HCT116 (cell line): ENCODE measurements around the gene IL6R. TPM values are rescaled to one million over a fixed set of nuclear protein-coding genes. Genes with fewer than 3 reads are reported as not detected.

Experiments used
- ATAC-seq: fragments of 200-7000 bp; cut with Tn5 transposase; 2 replicates; pipeline ENCODE4 v1.9.1; 2020; ENCODE audit warnings: mild to moderate bottlenecking, moderate library complexity
- BruUV-seq: library from RNA; stranded (reverse); fragments of 400-500 nt; replicated peaks from 2 replicates; lab custom pipeline; 2021; lab: Mats Ljungman, UMichigan
- CTCF ChIA-PET: fragments of 300-600 bp; sonication (Branson Sonifier 250); formaldehyde crosslinking; loops from one replicate; lab custom pipeline; 2021; ENCODE audit warnings: antibody characterized with exemption; lab: Charles Lee
- POLR2A ChIA-PET: fragments of 300-600, 350-600 bp; sonication (Branson Sonifier 250); formaldehyde crosslinking; loops from one replicate; lab custom pipeline; 2021; ENCODE audit warnings: antibody characterized with exemption; lab: Charles Lee
- RAD21 ChIA-PET, 2 experiments: fragments of 300-600 bp; sonication (Branson Sonifier 250); formaldehyde crosslinking; loops; one replicate each; lab custom pipeline; 2023; ENCODE audit warnings: low total read pairs in 2 of 2; ENCODE audit not compliant: uncharacterized antibody in 2 of 2, unreplicated experiment in 2 of 2, low non-redundant PET in 1 of 2; lab: Charles Lee
- DNase-seq: peaks from one replicate; pipeline ENCODE4 v3.0.0-alpha.2; 2010; ENCODE audit warnings: low read depth, low spot score
- H2AFZ ChIP-seq: fragments of 200-600 bp; shearing (Covaris generic), sonication (generic); 2 replicates; pipeline ENCODE4 v1.6.1; 2017; ENCODE audit warnings: low read depth, mixed run types, mixed read lengths, antibody characterized with exemption, low read length; ENCODE audit not compliant: poor library complexity, severe bottlenecking
- H3K27ac ChIP-seq: 2 replicates; pipeline ENCODE4 v1.5.1; 2012; ENCODE audit warnings: low read depth, low read length
- H3K27me3 ChIP-seq: fragments of 200-600 bp; sonication (generic); 2 replicates; pipeline ENCODE4 v1.6.1; 2016; ENCODE audit warnings: mixed run types, low read length, mixed read lengths; ENCODE audit not compliant: insufficient read depth
- H3K36me3 ChIP-seq, 2 experiments: fragments of 200-500 bp in 1 of 2; fragments of 200-600 bp in 1 of 2; sonication (Bioruptor generic) in 1 of 2; sonication (generic) in 1 of 2; 2 replicates each; pipeline versions ENCODE4 v1.5.1 to v1.6.1; 2014 to 2016; ENCODE audit warnings: low read length in 2 of 2, inconsistent platforms in 1 of 2, mixed read lengths in 1 of 2, mixed run types in 1 of 2; ENCODE audit not compliant: insufficient read depth in 2 of 2, control insufficient read depth in 1 of 2
- H3K4me1 ChIP-seq, 2 experiments: fragments of 200-600 bp in 1 of 2; sonication (generic) in 1 of 2; 2 replicates each; pipeline versions ENCODE4 v1.5.1 to v1.6.1; 2012 to 2017; ENCODE audit warnings: low read length in 2 of 2, inconsistent platforms in 1 of 2, mild to moderate bottlenecking in 1 of 2, mixed read lengths in 1 of 2, mixed run types in 1 of 2, moderate library complexity in 1 of 2; ENCODE audit not compliant: insufficient read depth in 2 of 2, control insufficient read depth in 1 of 2
- H3K4me2 ChIP-seq: fragments of 200-600 bp; sonication (generic); 2 replicates; pipeline ENCODE4 v1.6.1; 2017; ENCODE audit warnings: mixed run types, low read length, mixed read lengths
- H3K4me3 ChIP-seq, 2 experiments: fragments of 200-600 bp in 1 of 2; sonication (generic) in 1 of 2; replicated peaks in 1 of 2; 2 replicates each; pipeline ENCODE4 v1.5.1; 2011 to 2016; ENCODE audit warnings: low read length in 2 of 2, control low read depth in 1 of 2, low read depth in 1 of 2, mild to moderate bottlenecking in 1 of 2, mixed read lengths in 1 of 2, mixed run types in 1 of 2
- H3K79me2 ChIP-seq: fragments of 200-600 bp; sonication (generic); 2 replicates; pipeline ENCODE4 v1.6.1; 2017; ENCODE audit warnings: mild to moderate bottlenecking, mixed run types, low read length, moderate library complexity, mixed read lengths; ENCODE audit not compliant: insufficient read depth
- H3K9ac ChIP-seq: fragments of 200-600 bp; sonication (generic); 2 replicates; pipeline ENCODE4 v1.6.1; 2016; ENCODE audit warnings: low read length, mixed read lengths
- H3K9me2 ChIP-seq: fragments of 200-600 bp; sonication (generic), shearing (Covaris generic); 2 replicates; pipeline ENCODE4 v1.6.1; 2017; ENCODE audit warnings: mixed run types, mild to moderate bottlenecking, moderate library complexity; ENCODE audit not compliant: insufficient read depth
- H3K9me3 ChIP-seq, 2 experiments: fragments of 200-500 bp in 1 of 2; fragments of 200-600 bp in 1 of 2; sonication (Bioruptor generic) in 1 of 2; sonication (generic) in 1 of 2; 2 replicates each; pipeline ENCODE4 v1.6.1; 2014 to 2017; ENCODE audit warnings: low read length in 2 of 2, mixed read lengths in 2 of 2, inconsistent platforms in 1 of 2, low read depth in 1 of 2, mild to moderate bottlenecking in 1 of 2, mixed run types in 1 of 2, moderate library complexity in 1 of 2; ENCODE audit not compliant: control insufficient read depth in 1 of 2, insufficient read depth in 1 of 2
- H4K20me1 ChIP-seq: fragments of 200-600 bp; sonication (generic), shearing (Covaris generic); 2 replicates; pipeline ENCODE4 v1.6.1; 2017; ENCODE audit warnings: mixed run types, mild to moderate bottlenecking, moderate library complexity; ENCODE audit not compliant: insufficient read depth
- ATF3 ChIP-seq: IDR thresholded peaks from 2 replicates; pipeline ENCODE4 v1.6.1; 2012
- CBX3 ChIP-seq: IDR thresholded peaks from 2 replicates; pipeline ENCODE4 v1.6.1; 2012; ENCODE audit warnings: low read depth
- CEBPB ChIP-seq: IDR thresholded peaks from 2 replicates; pipeline ENCODE4 v1.6.1; 2012; ENCODE audit warnings: low read depth
- CTCF ChIP-seq, 3 experiments: fragments of 200-600 bp in 1 of 3; sonication (generic) in 1 of 3; IDR thresholded peaks in 2 of 3; conservative IDR thresholded peaks in 1 of 3; 2 replicates each; pipeline ENCODE4 v1.5.1; 2012 to 2017; ENCODE audit warnings: low read depth in 2 of 3, low read length in 2 of 3, antibody characterized with exemption in 1 of 3, borderline replicate concordance in 1 of 3, control low read depth in 1 of 3, mild to moderate bottlenecking in 1 of 3, mixed read lengths in 1 of 3, mixed run types in 1 of 3, moderate library complexity in 1 of 3; ENCODE audit not compliant: insufficient read depth in 1 of 3
- ELF1 ChIP-seq: IDR thresholded peaks from 2 replicates; pipeline ENCODE4 v1.6.1; 2012; ENCODE audit warnings: low read depth, borderline replicate concordance
- EZH2 ChIP-seq: fragments of 200-600 bp; sonication (generic); IDR thresholded peaks from 2 replicates; pipeline ENCODE4 v1.6.1; 2017; ENCODE audit warnings: antibody characterized with exemption, mixed run types
- EZH2phosphoT487 ChIP-seq: fragments of 200-600 bp; IDR thresholded peaks from 2 replicates; pipeline ENCODE4 v1.6.1; 2018; ENCODE audit warnings: antibody characterized with exemption, borderline replicate concordance
- JUND ChIP-seq: IDR thresholded peaks from 2 replicates; pipeline ENCODE4 v1.6.1; 2012
- MAX ChIP-seq: IDR thresholded peaks from 2 replicates; pipeline ENCODE4 v1.6.1; 2012
- POLR2AphosphoS5 ChIP-seq: IDR thresholded peaks from 2 replicates; pipeline ENCODE4 v1.6.1; 2011; ENCODE audit warnings: mild to moderate bottlenecking, low read depth, low read length, moderate library complexity
- RAD21 ChIP-seq: IDR thresholded peaks from 2 replicates; pipeline ENCODE4 v1.6.1; 2012; ENCODE audit warnings: low read depth, mild to moderate bottlenecking
- REST ChIP-seq: IDR thresholded peaks from 2 replicates; pipeline ENCODE4 v1.6.1; 2012; ENCODE audit warnings: low read depth
- SIN3A ChIP-seq: IDR thresholded peaks from 2 replicates; pipeline ENCODE4 v1.6.1; 2012; ENCODE audit warnings: low read depth
- TCF7L2 ChIP-seq: IDR thresholded peaks from 2 replicates; pipeline ENCODE4 v1.7.0; 2011; ENCODE audit warnings: borderline replicate concordance, inconsistent platforms; ENCODE audit not compliant: insufficient read depth, insufficient read length; ENCODE audit errors: extremely low read depth
- YY1 ChIP-seq: IDR thresholded peaks from 2 replicates; pipeline ENCODE4 v1.6.1; 2011; ENCODE audit warnings: low read length, low read depth, moderate library complexity, mild to moderate bottlenecking; ENCODE audit not compliant: insufficient replicate concordance; ENCODE audit errors: extremely low read depth
- ZFX ChIP-seq: fragments of 450-650 bp; IDR thresholded peaks from 2 replicates; pipeline ENCODE4 v1.6.1; 2017
- intact Hi-C: fragments of 100-400 bp; cut with micrococcal nuclease; formaldehyde crosslinking; loops from 2 replicates; pipeline ENCODE4 v1.10.0; 2022
- total RNA-seq: library from RNA; stranded (reverse); gene quantifications from one replicate; pipeline ENCODE4 v1.2.1, GENCODE V29; 2021; ENCODE audit not compliant: unreplicated experiment

IL6R gene
- total RNA-seq, 1 experiment from 2014 or later: 6.8 TPM

GRCh38 chr1:154503898-154504297 is 98.8 kb downstream of the IL6R start:
- H3K4me1 ChIP-seq: peaks cover 0 to 7% of the 10 kb centered on the region in 2 experiments; a peak in 2 of 4 replicates
- 0 out of 2 replicates have a peak, but pooled peaks cover 5% of the 10 kb centered on the region for H3K27me3 ChIP-seq
- no TSS peak for BruUV-seq
- ChIA-PET CTCF (no interaction called here), POLR2A (no interaction called here)
- no peaks in the 10 kb centered on the region for H4K20me1 ChIP-seq
- H2AFZ ChIP-seq: no peak overlapping the region
- H3K4me3 ChIP-seq: no peak overlapping the region
- no peaks in the 10 kb centered on the region for H3K9me2 ChIP-seq
- H3K36me3 ChIP-seq: no peaks in the 10 kb centered on the region
- no peak for DNase-seq
- H3K9ac ChIP-seq: no peak overlapping the region
- H3K4me2 ChIP-seq: no peak overlapping the region
- no peak for TF ChIP-seq MAX
- no peak for TF ChIP-seq RAD21
- no peak for TF ChIP-seq CBX3
- no peak for TF ChIP-seq POLR2AphosphoS5
- no peak for TF ChIP-seq EZH2
- TF ChIP-seq EZH2phosphoT487: no peak
- TF ChIP-seq JUND: no peak
- no peak for TF ChIP-seq CTCF (IDR thresholded peaks at IDR 0.05 in 2 of 3, conservative IDR thresholded peaks at IDR 0.05 in 1 of 3; ENCODE audit: borderline replicate concordance in 1 of 3, insufficient read depth in 1 of 3, low read depth in 2 of 3, low read length in 2 of 3)
- TF ChIP-seq ATF3: no peak
- TF ChIP-seq YY1: no peak
- no peak for TF ChIP-seq CEBPB
- TF ChIP-seq SIN3A: no peak
- no peak for TF ChIP-seq ZFX
- no peak for TF ChIP-seq ELF1
- no peak for TF ChIP-seq REST
- no peak for TF ChIP-seq TCF7L2
- TF ChIP-seq, all 23 proteins: peak for 0
- RAD21 ChIA-PET: no interaction called here
- no peak for ATAC-seq
- no peak overlapping the region for H3K27ac ChIP-seq
- H3K79me2 ChIP-seq: no peaks in the 10 kb centered on the region
- intact Hi-C loops: no loop called here
- H3K9me3 ChIP-seq: no peaks in the 10 kb centered on the region
